Keratinocyte (primary cell): Measurements from ENCODE around the gene CTSD.

Source experiments
- EZH2 ChIP-seq: IDR thresholded peaks from one replicate; pipeline ENCODE4 v1.6.1; 2012; ENCODE audit warnings: inconsistent platforms, mild to moderate bottlenecking, low read length, moderate library complexity
- TF ChIP-seq, protein P1 (sequence below), 3 experiments: IDR thresholded peaks in 1 of 3; conservative IDR thresholded peaks in 1 of 3; optimal IDR thresholded peaks in 1 of 3; 2 replicates in 2 of 3; 3 replicates in 1 of 3; pipeline versions ENCODE3 to v1.5.1; 2011; ENCODE audit warnings: low read length in 3 of 3, mild to moderate bottlenecking in 3 of 3, moderate library complexity in 2 of 3, control low read depth in 1 of 3, inconsistent platforms in 1 of 3; ENCODE audit not compliant: insufficient read depth in 2 of 3; ENCODE audit errors: extremely low read depth in 1 of 3

- TF ChIP-seq, protein P1, sequence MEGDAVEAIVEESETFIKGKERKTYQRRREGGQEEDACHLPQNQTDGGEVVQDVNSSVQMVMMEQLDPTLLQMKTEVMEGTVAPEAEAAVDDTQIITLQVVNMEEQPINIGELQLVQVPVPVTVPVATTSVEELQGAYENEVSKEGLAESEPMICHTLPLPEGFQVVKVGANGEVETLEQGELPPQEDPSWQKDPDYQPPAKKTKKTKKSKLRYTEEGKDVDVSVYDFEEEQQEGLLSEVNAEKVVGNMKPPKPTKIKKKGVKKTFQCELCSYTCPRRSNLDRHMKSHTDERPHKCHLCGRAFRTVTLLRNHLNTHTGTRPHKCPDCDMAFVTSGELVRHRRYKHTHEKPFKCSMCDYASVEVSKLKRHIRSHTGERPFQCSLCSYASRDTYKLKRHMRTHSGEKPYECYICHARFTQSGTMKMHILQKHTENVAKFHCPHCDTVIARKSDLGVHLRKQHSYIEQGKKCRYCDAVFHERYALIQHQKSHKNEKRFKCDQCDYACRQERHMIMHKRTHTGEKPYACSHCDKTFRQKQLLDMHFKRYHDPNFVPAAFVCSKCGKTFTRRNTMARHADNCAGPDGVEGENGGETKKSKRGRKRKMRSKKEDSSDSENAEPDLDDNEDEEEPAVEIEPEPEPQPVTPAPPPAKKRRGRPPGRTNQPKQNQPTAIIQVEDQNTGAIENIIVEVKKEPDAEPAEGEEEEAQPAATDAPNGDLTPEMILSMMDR (optimal IDR thresholded peaks at IDR 0.05 in 1 of 3, IDR thresholded peaks at IDR 0.05 in 1 of 3, conservative IDR thresholded peaks at IDR 0.05 in 1 of 3; ENCODE audit: extremely low read depth in 1 of 3, insufficient read depth in 2 of 3, low read length in 3 of 3), result no peak
- no peak for TF ChIP-seq EZH2
Observed at GRCh38 chr11:1735271-1735670, 28.5 kb downstream of the CTSD start.
